Endometrium (tissue), 2 donors: ENCODE results near the gene ARL2BP.
"Not testable (repeated sequence)": the region's sequence is repeated elsewhere in the genome, so short reads cannot be mapped to it uniquely, and the experiment has no call there.

Experiments
- FAIRE-seq: peaks from 2 replicates; lab custom pipeline; 2012; peaks lifted over from hg19 to GRCh38; lab: Jason Lieb, UNC
- donor health status: control.
- donor health status: control.

The ARL2BP gene

GRCh38 chr16:57263541-57264351, 18.7 kb downstream of the ARL2BP start:
- no peak for FAIRE-seq

DNA sequence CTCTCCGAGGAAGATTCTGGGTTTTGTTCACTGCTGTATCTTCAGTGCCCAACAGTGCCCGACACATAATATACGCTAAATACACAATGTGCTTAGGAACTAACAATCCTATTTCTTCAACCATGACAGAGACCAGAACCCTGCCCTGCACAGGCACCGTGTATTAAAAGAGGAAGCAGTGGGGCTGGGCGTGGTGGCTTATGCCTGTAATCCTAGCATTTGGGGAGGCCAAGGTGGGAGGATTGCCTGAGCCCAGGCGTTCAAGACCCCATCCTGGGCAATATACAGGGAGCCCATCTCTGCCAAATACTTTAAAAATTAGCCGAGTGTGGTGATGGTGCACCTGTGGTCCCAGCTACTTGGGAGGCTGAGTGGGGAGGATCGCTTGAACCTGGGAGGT, 19.3 kb downstream of the ARL2BP start:
- FAIRE-seq, result no peak

DNA sequence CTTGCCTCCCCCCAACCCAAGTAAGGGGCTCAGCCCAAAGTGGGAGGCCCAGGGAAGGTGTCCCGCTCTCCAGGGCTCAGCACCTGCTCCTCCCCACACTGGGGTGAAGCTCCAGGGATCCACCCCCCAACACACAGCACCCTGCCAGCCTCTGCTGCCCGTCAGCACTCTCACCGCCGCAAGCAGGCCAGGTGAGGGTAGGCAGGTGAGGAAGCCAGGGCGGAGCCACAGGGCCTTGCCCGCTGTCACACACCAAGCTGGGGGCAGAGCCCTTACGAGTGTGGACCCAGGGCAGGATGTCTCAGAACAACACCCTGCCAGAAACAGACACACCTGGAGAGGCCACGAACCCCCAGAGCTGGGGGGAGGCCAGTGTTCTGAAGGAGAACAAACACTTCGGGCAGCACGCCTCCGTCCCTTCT, 19.9 kb downstream of the ARL2BP start:
- FAIRE-seq, result no peak

DNA sequence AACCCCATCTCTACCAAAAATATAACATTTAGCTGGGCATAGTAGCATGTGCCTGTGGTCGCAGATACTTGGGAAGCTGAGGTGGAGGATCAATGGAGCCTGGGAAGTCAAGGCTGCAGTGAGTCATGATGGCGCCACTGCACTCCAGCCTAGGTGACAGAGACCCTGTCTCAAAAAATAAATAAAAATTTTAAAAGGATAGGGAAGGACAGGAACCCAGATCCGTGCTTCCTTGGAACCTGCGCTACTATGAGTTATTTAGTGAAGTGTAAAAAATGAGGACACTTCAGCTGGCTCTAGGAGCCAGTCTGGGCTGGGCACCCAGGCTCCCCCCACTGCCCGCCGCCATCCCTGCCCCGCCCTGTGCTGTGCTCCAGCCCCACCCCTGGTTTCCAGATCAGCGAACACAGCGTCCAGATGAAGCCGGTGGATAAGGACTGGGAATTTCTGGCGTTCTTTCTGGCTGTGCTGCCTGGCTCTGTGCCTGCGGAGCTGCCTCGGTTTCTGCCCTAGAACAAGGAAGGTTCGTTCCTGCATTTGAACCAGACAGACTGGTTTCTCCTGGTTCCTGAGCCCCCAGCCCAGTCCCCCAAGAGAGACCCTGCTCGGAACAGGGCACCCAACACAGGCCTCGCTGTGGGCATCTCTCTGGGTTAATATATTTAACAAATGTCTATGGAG, 20.9 kb downstream of the ARL2BP start:
- FAIRE-seq, result no peak

GRCh38 chr16:57266531-57267260, 21.6 kb downstream of the ARL2BP start:
- FAIRE-seq, result no peak

GRCh38 chr16:57267343-57267742, 22.3 kb downstream of the ARL2BP start:
- not testable (repeated sequence) for FAIRE-seq

DNA sequence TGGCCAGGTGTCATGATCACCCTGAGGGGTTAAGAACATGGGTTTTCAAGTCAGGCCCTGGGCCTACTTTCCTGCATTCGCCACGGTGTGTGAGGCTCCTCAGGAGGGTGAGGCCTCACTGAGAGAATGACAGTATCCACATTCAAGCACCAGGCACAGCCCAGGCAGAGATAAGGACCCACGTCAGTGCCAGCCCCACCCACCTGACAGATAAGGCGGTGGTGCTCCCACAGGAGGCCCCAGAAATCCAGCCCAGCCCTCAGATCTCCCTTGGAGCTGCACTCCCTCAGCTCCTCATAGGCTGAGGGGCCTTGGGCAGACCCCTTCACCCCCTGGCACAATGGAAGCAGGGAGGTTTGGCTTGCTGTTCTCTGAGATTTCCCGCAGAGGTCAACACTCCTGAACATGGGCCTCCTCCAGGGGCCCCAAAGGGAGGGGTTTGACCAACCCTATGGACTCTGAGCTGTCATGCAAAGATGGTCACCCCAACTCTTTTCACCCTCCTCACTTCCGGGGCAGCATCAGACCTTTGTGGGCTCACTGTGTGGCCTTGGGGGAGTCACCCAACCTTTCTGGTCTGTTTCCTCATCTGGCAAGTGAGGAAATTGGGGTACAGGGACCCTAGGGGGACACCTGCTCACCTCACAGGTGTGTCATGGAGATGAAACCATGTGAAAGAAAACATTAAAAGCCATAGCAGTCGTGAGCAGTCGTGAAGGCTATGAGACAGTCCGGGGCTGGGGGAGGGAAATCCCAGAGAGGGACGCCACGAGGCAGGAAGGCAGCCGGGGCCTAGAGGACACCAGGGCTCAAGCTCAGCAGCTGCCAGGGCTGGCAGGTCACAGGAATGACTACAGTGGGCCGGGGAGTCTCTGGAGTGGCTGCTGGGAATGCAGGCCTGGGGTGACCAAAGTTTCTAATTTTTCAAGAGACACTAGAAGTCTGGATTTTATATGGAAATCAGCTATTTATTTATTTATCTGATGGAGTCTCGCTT, 24.0 kb downstream of the ARL2BP start:
- FAIRE-seq, result no peak

DNA sequence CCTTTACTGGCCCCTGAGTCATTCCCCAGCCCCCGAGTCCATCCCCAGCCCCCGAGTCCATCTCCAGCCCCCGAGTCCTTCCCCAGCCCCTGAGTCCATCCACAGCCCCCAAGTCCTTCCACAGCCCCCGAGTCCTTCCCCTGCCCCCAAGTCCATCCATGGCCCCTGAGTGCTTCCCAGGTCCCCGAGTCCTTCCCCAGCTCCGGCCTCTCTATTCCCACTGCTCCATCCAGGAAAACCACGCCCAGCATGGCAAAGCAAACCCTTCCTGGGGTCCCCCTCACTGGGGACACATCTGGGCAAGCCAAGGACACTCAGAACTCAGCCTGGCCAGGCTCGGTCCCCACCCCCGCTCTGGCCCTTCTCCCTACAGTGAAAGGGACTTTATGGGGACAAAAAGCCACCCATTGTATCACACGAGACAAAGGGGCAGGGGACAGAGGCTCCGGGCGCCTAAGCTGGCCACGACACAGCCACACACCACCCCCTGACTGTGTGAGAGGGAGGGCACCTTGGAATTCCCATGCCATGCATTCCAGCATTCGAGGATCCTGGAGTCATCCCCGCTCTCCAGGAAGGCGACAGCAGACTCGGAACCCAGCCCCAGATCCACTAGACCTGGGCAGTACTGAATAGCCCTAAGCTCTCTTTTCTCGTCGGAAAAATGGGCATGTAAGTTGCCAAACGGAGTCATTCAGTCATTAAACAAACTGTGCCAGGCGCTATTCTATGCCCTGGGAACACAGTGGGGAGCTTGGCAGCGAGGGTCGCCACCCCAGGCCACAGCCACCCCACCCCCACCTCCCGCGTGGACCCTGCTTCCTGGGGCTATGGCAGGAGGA, 25.4 kb downstream of the ARL2BP start:
- no peak for FAIRE-seq

GRCh38 chr16:57271063-57271345, 25.9 kb downstream of the ARL2BP start:
- FAIRE-seq, result no peak

DNA sequence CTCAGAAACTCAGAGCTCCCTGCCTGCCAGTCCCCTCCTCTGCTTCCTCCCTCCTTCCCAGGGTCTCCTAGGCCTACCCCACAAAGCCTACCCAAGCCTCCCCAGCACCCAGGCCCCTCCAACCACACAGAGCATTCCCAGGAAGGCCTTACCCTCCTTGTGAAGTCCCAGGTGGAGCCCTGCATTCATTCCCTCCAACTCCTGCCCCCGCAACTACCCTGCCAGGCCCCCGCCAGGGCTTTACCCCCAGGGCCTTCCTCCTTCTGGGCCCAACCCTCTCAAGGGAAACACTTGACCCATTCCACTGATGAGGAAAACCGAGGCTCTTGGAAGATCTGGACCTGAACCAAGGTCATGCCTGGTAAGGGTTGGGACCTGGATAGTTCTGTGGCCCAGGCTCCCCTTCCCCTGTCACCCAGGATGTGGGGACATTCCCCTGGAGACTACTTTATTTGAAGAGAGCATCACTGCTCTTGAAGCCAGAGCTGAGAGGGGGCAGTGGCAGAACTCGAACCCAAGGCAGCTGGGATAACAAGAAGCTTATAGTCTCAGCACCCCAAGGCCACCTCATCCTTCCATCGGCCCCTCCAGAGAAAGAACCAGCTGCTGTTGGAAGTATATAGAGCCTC, 26.9 kb downstream of the ARL2BP start:
- no peak for FAIRE-seq

GRCh38 chr16:57273359-57273758, 28.3 kb downstream of the ARL2BP start:
- no peak for FAIRE-seq

DNA sequence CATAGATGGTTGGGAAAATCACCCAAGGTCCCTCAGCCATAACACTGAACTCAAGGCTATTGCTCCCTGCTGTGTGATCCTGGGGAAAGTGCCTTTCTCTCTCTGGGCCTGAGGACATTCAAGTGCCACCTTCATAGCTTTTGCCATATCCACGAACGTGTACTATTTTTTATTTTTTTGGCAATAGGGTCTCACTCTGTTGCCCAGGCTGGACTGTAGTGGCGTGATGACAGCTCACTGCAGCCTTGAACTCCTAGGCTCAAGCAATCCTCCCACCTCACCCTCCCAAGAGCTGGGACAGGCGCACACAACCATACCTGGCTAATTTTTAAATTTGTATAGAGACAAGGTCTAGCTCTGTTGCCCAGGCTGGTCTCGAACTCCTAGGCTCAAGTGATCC, 28.8 kb downstream of the ARL2BP start:
- no peak for FAIRE-seq

- not testable (repeated sequence) for FAIRE-seq
These were observed 30.9 kb downstream of the ARL2BP start for GRCh38 chr16:57275946-57276345.

DNA sequence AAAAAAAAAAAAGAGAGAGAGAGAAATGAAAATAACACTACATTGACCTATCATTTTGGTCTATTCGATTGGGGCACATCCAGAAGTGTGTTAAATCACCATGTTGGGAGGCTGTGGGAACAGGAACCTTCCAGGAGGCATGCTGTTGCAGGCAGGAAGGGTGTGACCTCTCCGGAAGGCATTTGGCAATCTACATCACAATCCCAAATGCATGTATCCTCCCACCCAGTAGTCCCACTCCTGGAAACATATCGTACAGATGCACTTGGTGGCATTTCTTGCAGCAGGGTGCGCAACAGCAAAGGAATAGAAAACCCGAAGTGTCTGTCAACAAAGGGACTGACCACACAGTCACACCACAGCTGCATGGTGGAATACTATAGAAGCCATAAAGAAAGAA, 31.5 kb downstream of the ARL2BP start:
- no peak for FAIRE-seq

DNA sequence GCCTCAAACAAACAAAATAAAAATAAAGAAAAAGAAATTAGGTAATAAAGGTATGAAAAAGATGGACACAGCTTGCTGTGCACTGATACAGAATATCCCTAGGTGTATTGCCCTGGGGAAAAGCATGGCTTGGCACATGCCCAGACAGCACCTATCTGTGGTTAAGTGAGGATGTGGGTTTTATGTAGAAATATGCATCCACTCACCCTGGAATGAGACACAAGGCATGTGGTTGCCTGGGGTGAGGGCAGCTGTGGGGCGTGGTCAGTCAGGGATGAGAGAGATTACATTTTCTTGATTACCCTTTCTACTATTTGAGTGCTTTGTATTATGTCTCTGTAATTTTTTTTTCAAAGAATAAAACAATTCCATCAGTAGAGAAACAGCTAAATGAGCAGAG, 32.5 kb downstream of the ARL2BP start:
- FAIRE-seq, result no peak

- no peak for FAIRE-seq
These were observed 33.4 kb downstream of the ARL2BP start for GRCh38 chr16:57278494-57278893.

DNA sequence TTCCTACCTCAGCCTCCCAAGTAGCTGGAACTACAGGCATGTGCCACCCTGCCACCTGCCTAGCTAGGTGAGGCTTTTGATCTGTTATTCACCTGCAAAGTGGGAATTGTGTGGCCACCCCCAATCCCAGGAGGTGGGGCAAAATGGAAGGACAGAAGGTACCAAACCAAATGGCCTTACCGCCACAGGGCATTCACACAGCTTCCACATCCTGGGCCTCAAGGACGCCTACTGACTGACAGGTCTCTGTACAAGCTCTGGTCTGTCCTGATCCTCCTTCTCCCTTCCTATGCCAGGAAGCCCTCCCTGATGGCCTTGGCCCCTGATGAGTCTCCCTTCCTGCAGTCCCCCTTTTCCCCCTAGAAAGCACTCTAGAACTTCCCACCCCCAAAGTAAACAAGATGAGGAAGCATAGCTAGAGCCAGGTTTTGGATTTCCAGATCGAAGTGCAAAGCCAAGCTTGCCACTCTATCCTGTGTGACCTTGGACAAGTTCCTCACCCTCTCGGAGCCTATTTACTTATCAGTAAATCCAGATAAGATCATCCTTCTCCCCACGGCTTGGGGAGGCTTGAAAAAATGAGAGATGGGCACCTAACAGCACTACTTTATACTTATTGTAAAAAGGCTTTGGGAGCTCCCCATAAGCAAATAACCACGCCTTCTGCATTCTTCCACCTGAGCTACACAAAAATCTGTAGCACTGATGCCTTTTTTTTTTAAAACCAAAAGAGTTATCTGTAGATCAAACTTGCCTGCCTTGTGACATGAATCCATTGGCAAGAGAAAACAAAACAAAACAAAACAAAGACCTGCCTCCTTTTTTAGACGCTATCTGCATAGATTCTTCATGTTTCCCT, 35.0 kb downstream of the ARL2BP start:
- FAIRE-seq, result no peak

DNA sequence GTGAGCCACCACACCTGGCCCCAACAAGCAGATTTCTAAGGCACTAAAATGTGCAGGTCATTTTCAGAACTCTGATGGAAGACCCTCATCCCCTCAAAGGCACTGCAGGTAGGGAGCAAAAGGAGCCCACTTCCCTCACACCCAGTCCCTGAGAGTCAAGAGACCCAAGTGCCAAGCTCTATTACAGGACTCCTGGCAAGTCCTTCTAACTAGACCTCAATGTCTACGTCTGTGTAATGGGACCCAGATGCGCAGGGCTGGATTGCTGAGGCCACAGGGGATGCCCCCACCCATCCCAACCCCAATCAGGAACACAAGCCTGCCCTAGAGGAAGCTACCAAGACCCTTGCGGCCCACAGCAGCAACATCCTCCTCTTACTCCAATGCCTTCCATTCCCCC, 36.7 kb downstream of the ARL2BP start:
- FAIRE-seq, result no peak

- no peak for FAIRE-seq
These were observed 37.6 kb downstream of the ARL2BP start for GRCh38 chr16:57282510-57283213.
